MM.1S (cell line): ENCODE measurements around the gene CAST.

Source experiments
- CTCF ChIP-seq: fragments of 300-600 bp; sonication (generic); IDR thresholded peaks from 2 replicates; pipeline ENCODE4 v1.5.1; 2016; ENCODE audit warnings: antibody characterized with exemption, low read length, mixed read lengths
- EZH2 ChIP-seq: fragments of 300-600 bp; sonication (generic); optimal IDR thresholded peaks from 2 replicates; pipeline ENCODE3; 2017; ENCODE audit warnings: low read depth, mild to moderate bottlenecking, antibody characterized with exemption, low read length, mixed read lengths
- EZH2phosphoT487 ChIP-seq: fragments of 300-600 bp; sonication (generic); IDR thresholded peaks from 2 replicates; pipeline ENCODE4 v1.6.1; 2018; ENCODE audit warnings: antibody characterized with exemption, low read length

GRCh38 chr5:96614110-96614691 lies 48.0 kb upstream of the CAST start:
- TF ChIP-seq CTCF (peak; percentile 55), EZH2phosphoT487 (no peak), EZH2 (no peak)
